Common myeloid progenitor, CD34-positive (primary cell): ENCODE measurements around the gene PLEKHA6.

Experiments used
- CTCF ChIA-PET: fragments of 350-600 bp; sonication (Branson Sonifier 250); formaldehyde crosslinking; loops from one replicate; lab custom pipeline; 2021; ENCODE audit warnings: antibody characterized with exemption; lab: Charles Lee
- POLR2A ChIA-PET: fragments of 350-600 bp; sonication (Branson Sonifier 250); formaldehyde crosslinking; loops from one replicate; lab custom pipeline; 2021; ENCODE audit warnings: antibody characterized with exemption; lab: Charles Lee
- DNase-seq, 3 donors: peaks; one replicate each; pipeline versions ENCODE4 v3.0.0 to v3.0.0-alpha.2; 2013
- H3K27ac ChIP-seq, 2 experiments: 1 replicate in 1 of 2; 2 replicates in 1 of 2; pipeline ENCODE4 v1.7.0; 2013; ENCODE audit warnings: inconsistent platforms in 2 of 2, low read length in 2 of 2, mild to moderate bottlenecking in 2 of 2, low read depth in 1 of 2, moderate library complexity in 1 of 2; ENCODE audit not compliant: severe bottlenecking in 2 of 2, insufficient read depth in 1 of 2, poor library complexity in 1 of 2
- H3K27me3 ChIP-seq, 5 experiments: replicated peaks in 2 of 5; 1 replicate in 3 of 5; 2 replicates in 2 of 5; pipeline versions ENCODE4 v1.6.1 to v1.7.0; 2013; ENCODE audit warnings: low read length in 4 of 5, mild to moderate bottlenecking in 2 of 5, moderate library complexity in 2 of 5, inconsistent platforms in 1 of 5; ENCODE audit not compliant: insufficient read depth in 5 of 5, control insufficient read depth in 4 of 5
- H3K36me3 ChIP-seq, 4 experiments: 1 replicate in 2 of 4; 2 replicates in 2 of 4; pipeline versions ENCODE4 v1.6.1 to v1.7.0; 2013; ENCODE audit warnings: low read length in 3 of 4, control low read depth in 1 of 4, mild to moderate bottlenecking in 1 of 4; ENCODE audit not compliant: control insufficient read depth in 4 of 4, insufficient read depth in 4 of 4
- H3K4me1 ChIP-seq, 4 experiments: 1 replicate in 3 of 4; 2 replicates in 1 of 4; pipeline versions ENCODE4 v1.6.1 to v1.7.1; 2013; ENCODE audit warnings: low read length in 3 of 4, mild to moderate bottlenecking in 3 of 4, control low read depth in 1 of 4, inconsistent platforms in 1 of 4, moderate library complexity in 1 of 4; ENCODE audit not compliant: control insufficient read depth in 4 of 4, insufficient read depth in 4 of 4; ENCODE audit errors: control extremely low read depth in 1 of 4
- H3K4me3 ChIP-seq, 7 experiments: 1 replicate in 4 of 7; 2 replicates in 3 of 7; pipeline versions ENCODE4 v1.5.1 to v1.7.0; 2013; ENCODE audit warnings: mild to moderate bottlenecking in 7 of 7, low read length in 6 of 7, moderate library complexity in 6 of 7, inconsistent platforms in 2 of 7, low read depth in 2 of 7, control low read depth in 1 of 7; ENCODE audit not compliant: insufficient read depth in 4 of 7, control insufficient read depth in 1 of 7; ENCODE audit errors: extremely low read depth in 1 of 7
- H3K9me3 ChIP-seq, 5 experiments: 1 replicate in 4 of 5; 2 replicates in 1 of 5; pipeline versions ENCODE4 v1.6.1 to v1.7.1; 2013; ENCODE audit warnings: low read length in 4 of 5, mild to moderate bottlenecking in 2 of 5, inconsistent platforms in 1 of 5, low read depth in 1 of 5, moderate library complexity in 1 of 5; ENCODE audit not compliant: control insufficient read depth in 4 of 5, insufficient read depth in 2 of 5; ENCODE audit errors: control extremely low read depth in 1 of 5
- WGBS: methylation state at CpG from one replicate; pipeline ENCODE4 v1.1.5; 2013; ENCODE audit not compliant: insufficient coverage; 5-methylcytosine and 5-hydroxymethylcytosine counted together

The PLEKHA6 gene

GRCh38 chr1:204322339-204322868, 37.3 kb downstream of the PLEKHA6 start:
- no peaks in the 10 kb centered on the region for H3K36me3 ChIP-seq
- peaks cover 0 to 18% (median 10%) of the 10 kb centered on the region in 4 experiments for H3K4me1 ChIP-seq
- no peak overlapping the region for H3K27ac ChIP-seq
- no peaks in the 10 kb centered on the region for H3K27me3 ChIP-seq
- ChIA-PET POLR2A (interaction anchor here (1.6 kb wide), 1 partner anchor 11 kb away, joined by 3 read pairs; no protein-coding TSS in a partner anchor), CTCF (interaction anchor here (1.0 to 2.9 kb wide), 9 partner anchors 7 to 160 kb away, joined by 3 to 15 read pairs (median 4); partner anchors contain the start of gene PLEKHA6)
- no peak for DNase-seq
- H3K4me3 ChIP-seq, result no peak overlapping the region
- 81% methylated on average over 6 of the region's 8 CpGs for WGBS
- no peaks in the 10 kb centered on the region for H3K9me3 ChIP-seq

GRCh38 chr1:204321665-204322064, 38.1 kb downstream of the PLEKHA6 start:
- POLR2A ChIA-PET, result interaction anchor here (1.6 kb wide), 1 partner anchor 12 kb away, joined by 3 read pairs; no protein-coding TSS in a partner anchor
- WGBS, result no CpG with 5 or more reads among the region's 2 CpGs

GRCh38 chr1:204321051-204321450, 38.7 kb downstream of the PLEKHA6 start:
- no peak overlapping the region for H3K4me3 ChIP-seq
- H3K27me3 ChIP-seq, result no peaks in the 10 kb centered on the region
- DNase-seq, result no peak
- H3K9me3 ChIP-seq, result no peaks in the 10 kb centered on the region
- no peak overlapping the region for H3K27ac ChIP-seq
- peaks cover 0 to 19% (median 8%) of the 10 kb centered on the region in 4 experiments for H3K4me1 ChIP-seq
- ChIA-PET CTCF (interaction anchor here (0.9 to 1.4 kb wide), 3 partner anchors 10 to 27 kb away, joined by 3 read pairs; no protein-coding TSS in a partner anchor), POLR2A (no interaction called here)
- H3K36me3 ChIP-seq, result no peaks in the 10 kb centered on the region
- 100% methylated on average over 1 of the region's 2 CpGs for WGBS

More at GRCh38 chr1:204321665-204322064, 38.1 kb downstream of the PLEKHA6 start:
- no peaks in the 10 kb centered on the region for H3K36me3 ChIP-seq
- CTCF ChIA-PET, result interaction anchor here (1.2 to 1.6 kb wide), 3 partner anchors 27 to 159 kb away, joined by 3 read pairs; partner anchors contain the start of gene PLEKHA6
- H3K9me3 ChIP-seq, result no peaks in the 10 kb centered on the region
- no peaks in the 10 kb centered on the region for H3K27me3 ChIP-seq
- peaks cover 0 to 13% (median 3%) of the 10 kb centered on the region in 4 experiments for H3K4me1 ChIP-seq
- no peak for DNase-seq
- no peak overlapping the region for H3K4me3 ChIP-seq
- H3K27ac ChIP-seq, result no peak overlapping the region

GRCh38 chr1:204320382-204320804, 39.3 kb downstream of the PLEKHA6 start:
- Histone ChIP-seq H3K27me3 (no peaks in the 10 kb centered on the region), H3K4me3 (no peak overlapping the region), H3K9me3 (no peaks in the 10 kb centered on the region), H3K27ac (no peak overlapping the region), H3K4me1 (peaks cover 0 to 25% (median 10%) of the 10 kb centered on the region in 4 experiments), H3K36me3 (no peaks in the 10 kb centered on the region)
- CTCF ChIA-PET, result interaction anchor here (0.6 to 2.4 kb wide), 5 partner anchors 8 to 42 kb away, joined by 3 to 9 read pairs (median 4); no protein-coding TSS in a partner anchor
- DNase-seq, result peak; percentile 24 to 58 (median 48)
- POLR2A ChIA-PET, result no interaction called here
- 63% methylated on average over 1 of the region's 5 CpGs for WGBS

- DNase-seq, result no peak
- Histone ChIP-seq H3K27ac (no peak overlapping the region), H3K9me3 (no peaks in the 10 kb centered on the region), H3K4me3 (no peak overlapping the region), H3K36me3 (no peaks in the 10 kb centered on the region), H3K27me3 (no peaks in the 10 kb centered on the region), H3K4me1 (peaks cover 0 to 34% (median 12%) of the 10 kb centered on the region in 4 experiments)
- 93% methylated on average over 3 of the region's 6 CpGs for WGBS
- ChIA-PET CTCF (interaction anchor here (1.2 to 2.4 kb wide), 2 partner anchors 9 to 14 kb away, joined by 4 to 9 read pairs; no protein-coding TSS in a partner anchor), POLR2A (no interaction called here)
Observed at GRCh38 chr1:204319462-204319861, 40.3 kb downstream of the PLEKHA6 start.

GRCh38 chr1:204319027-204319426, 40.7 kb downstream of the PLEKHA6 start:
- ChIA-PET CTCF (interaction anchor here (1.9 to 2.4 kb wide), 2 partner anchors 10 to 12 kb away, joined by 3 to 9 read pairs; no protein-coding TSS in a partner anchor), POLR2A (no interaction called here)
- Histone ChIP-seq H3K4me3 (no peak overlapping the region), H3K36me3 (no peaks in the 10 kb centered on the region), H3K27me3 (no peaks in the 10 kb centered on the region), H3K9me3 (no peaks in the 10 kb centered on the region), H3K4me1 (peaks cover 0 to 38% (median 15%) of the 10 kb centered on the region in 4 experiments), H3K27ac (no peak overlapping the region)
- 80% methylated on average over 2 of the region's 5 CpGs for WGBS
- DNase-seq, result no peak

GRCh38 chr1:204318324-204318723, 41.4 kb downstream of the PLEKHA6 start:
- peaks cover 0 to 45% (median 22%) of the 10 kb centered on the region in 4 experiments for H3K4me1 ChIP-seq
- no peaks in the 10 kb centered on the region for H3K9me3 ChIP-seq
- no peaks in the 10 kb centered on the region for H3K27me3 ChIP-seq
- H3K4me3 ChIP-seq, result no peak overlapping the region
- CTCF ChIA-PET, result interaction anchor here (1.9 to 2.4 kb wide), 2 partner anchors 10 to 12 kb away, joined by 3 to 9 read pairs; no protein-coding TSS in a partner anchor
- no peaks in the 10 kb centered on the region for H3K36me3 ChIP-seq
- no peak for DNase-seq
- 99% methylated on average over 5 of the region's 5 CpGs for WGBS
- no peak overlapping the region for H3K27ac ChIP-seq
- POLR2A ChIA-PET, result interaction anchor here (0.7 kb wide), 1 partner anchor 15 kb away, joined by 3 read pairs; no protein-coding TSS in a partner anchor
